Activated CD4-positive, alpha-beta T cell treated with anti-CD3 and anti-CD28 coated beads, Interleukin-2, Interleukin-4, amounts not matched to agents 100 ng/mL and 50 ng/mL, durations not matched to agents 16 hours and 8 hours (primary cell): Measurements from ENCODE around the gene KRT76.

Experiments used
- DNase-seq: peaks from one replicate; pipeline ENCODE4 v3.0.0-alpha.2; 2020; ENCODE audit warnings: low spot score

Gene KRT76

GRCh38 chr12:52759218-52759617, 17.9 kb downstream of the KRT76 start:
- no peak for DNase-seq

- DNase-seq = no peak
Observed at GRCh38 chr12:52757449-52758176, 19.5 kb downstream of the KRT76 start.

- DNase-seq = no peak
Observed at GRCh38 chr12:52756281-52756960, 20.7 kb downstream of the KRT76 start.

GRCh38 chr12:52755533-52755932, 21.6 kb downstream of the KRT76 start:
- DNase-seq = no peak

- DNase-seq = no peak
Observed at GRCh38 chr12:52754135-52754534, 23.0 kb downstream of the KRT76 start.

- no peak for DNase-seq
Observed at GRCh38 chr12:52753283-52753682, 23.9 kb downstream of the KRT76 start.

- no peak for DNase-seq
Observed at GRCh38 chr12:52752516-52752915, 24.6 kb downstream of the KRT76 start.

- DNase-seq = no peak
Observed at GRCh38 chr12:52751795-52752194, 25.4 kb downstream of the KRT76 start.

- DNase-seq = peak; percentile 6
Observed at GRCh38 chr12:52750532-52750931, 26.6 kb downstream of the KRT76 start.

- no peak for DNase-seq
Observed at GRCh38 chr12:52749827-52750226, 27.3 kb downstream of the KRT76 start.

GRCh38 chr12:52748578-52748977, 28.6 kb downstream of the KRT76 start:
- DNase-seq = no peak

- DNase-seq = no peak
Observed at GRCh38 chr12:52745554-52745953, 31.6 kb downstream of the KRT76 start.

- no peak for DNase-seq
Observed at GRCh38 chr12:52744493-52745156, 32.5 kb downstream of the KRT76 start.

GRCh38 chr12:52742822-52743457, 34.2 kb downstream of the KRT76 start:
- DNase-seq = no peak

GRCh38 chr12:52742196-52742580, 35.0 kb downstream of the KRT76 start:
- DNase-seq = no peak

- peak; percentile 28 for DNase-seq
Observed at GRCh38 chr12:52741375-52742195, 35.6 kb downstream of the KRT76 start.

- no peak for DNase-seq
Observed at GRCh38 chr12:52740584-52740983, 36.6 kb downstream of the KRT76 start.

GRCh38 chr12:52739963-52740362, 37.2 kb downstream of the KRT76 start:
- DNase-seq = no peak

- DNase-seq = no peak
Observed at GRCh38 chr12:52735816-52736632, 41.1 kb downstream of the KRT76 start.

- no peak for DNase-seq
Observed at GRCh38 chr12:52735106-52735505, 42.0 kb downstream of the KRT76 start.

- no peak for DNase-seq
Observed at GRCh38 chr12:52730793-52731192, 46.4 kb downstream of the KRT76 start.
